HFFc6 (cell line): ENCODE measurements around the gene ROCK2. TPM values are rescaled to one million over a fixed set of nuclear protein-coding genes. Genes with fewer than 3 reads are reported as not detected.

Experiments used
- DNase-seq: peaks from one replicate; pipeline ENCODE4 v3.0.0-alpha.2; 2018
- H3K27ac Mint-ChIP-seq: 2 replicates; pipeline ENCODE4 v1.8.0; 2020; ENCODE audit warnings: mild to moderate bottlenecking, mixed read lengths
- H3K27me3 Mint-ChIP-seq: 2 replicates; pipeline ENCODE4 v1.8.0; 2021; ENCODE audit warnings: mild to moderate bottlenecking, moderate library complexity, mixed read lengths; ENCODE audit not compliant: insufficient read depth
- H3K36me3 Mint-ChIP-seq: 2 replicates; pipeline ENCODE4 v1.8.0; 2021; ENCODE audit warnings: low read depth, mixed read lengths
- H3K4me1 Mint-ChIP-seq: 2 replicates; pipeline ENCODE4 v1.8.0; 2020; ENCODE audit warnings: low read depth, mixed read lengths
- H3K4me3 Mint-ChIP-seq: 2 replicates; pipeline ENCODE4 v1.8.0; 2020; ENCODE audit warnings: mild to moderate bottlenecking, moderate library complexity, mixed read lengths
- H3K9me3 Mint-ChIP-seq: 2 replicates; pipeline ENCODE4 v1.8.0; 2020; ENCODE audit warnings: mild to moderate bottlenecking, mixed read lengths
- CTCF ChIP-seq: fragments of 200-600 bp; sonication (generic); IDR thresholded peaks from 2 replicates; pipeline ENCODE4 v1.5.0; 2021; ENCODE audit warnings: antibody characterized with exemption, mild to moderate bottlenecking
- total RNA-seq, 6 experiments: library from RNA; stranded (reverse); fragmentation: NEBNext Ultra II Directional; extraction: Animal tissue kit (Norgen Biotek cat#: 25700); gene quantifications; 2 replicates in 1 of 6; 3 replicates in 5 of 6; pipeline ENCODE4 v1.2.3, GENCODE V29; 2021

ROCK2 gene
- total RNA-seq, 6 experiments from 2014 or later: 41.6 to 54.3 (median 51.7) TPM

- TF ChIP-seq CTCF: no peak
- H3K4me3 Mint-ChIP-seq: no peak overlapping the region
- no peaks in the 10 kb centered on the region for H3K27me3 Mint-ChIP-seq
- H3K4me1 Mint-ChIP-seq: peaks cover 24% of the 10 kb centered on the region
- H3K9me3 Mint-ChIP-seq: peaks cover 6% of the 10 kb centered on the region
- no peak for DNase-seq
- no peak overlapping the region; the same call in 1 of the 2 replicates for H3K27ac Mint-ChIP-seq
- peaks cover 31% of the 10 kb centered on the region for H3K36me3 Mint-ChIP-seq
Measured at GRCh38 chr2:11288431-11288830, 56.0 kb downstream of the ROCK2 start.

- DNase-seq: peak; percentile 57
- H3K9me3 Mint-ChIP-seq: no peaks in the 10 kb centered on the region
- no peaks in the 10 kb centered on the region for H3K27me3 Mint-ChIP-seq
- peaks cover 35% of the 10 kb centered on the region for H3K36me3 Mint-ChIP-seq
- H3K4me3 Mint-ChIP-seq: no peak overlapping the region
- TF ChIP-seq CTCF: no peak
- peaks cover 16% of the 10 kb centered on the region for H3K4me1 Mint-ChIP-seq
- H3K27ac Mint-ChIP-seq: peak overlapping the region; percentile 79; the same call in 1 of the 2 replicates
Measured at GRCh38 chr2:11286749-11287148, 57.7 kb downstream of the ROCK2 start.

- Mint-ChIP-seq H3K27ac (peak overlapping the region; percentile 79), H3K9me3 (no peaks in the 10 kb centered on the region)
Measured at GRCh38 chr2:11286323-11286722, 58.1 kb downstream of the ROCK2 start.

GRCh38 chr2:11285499-11285898, 58.9 kb downstream of the ROCK2 start:
- Mint-ChIP-seq H3K27ac (peak overlapping the region; percentile 79), H3K4me3 (no peak overlapping the region), H3K27me3 (no peaks in the 10 kb centered on the region; the same call in 1 of the 2 replicates), H3K9me3 (no peaks in the 10 kb centered on the region), H3K36me3 (peaks cover 45% of the 10 kb centered on the region), H3K4me1 (peaks cover 16% of the 10 kb centered on the region)
- TF ChIP-seq CTCF: no peak
- DNase-seq: no peak

More at GRCh38 chr2:11286323-11286722, 58.1 kb downstream of the ROCK2 start:
- no peak for TF ChIP-seq CTCF
- Mint-ChIP-seq H3K4me1 (peaks cover 16% of the 10 kb centered on the region), H3K36me3 (peaks cover 39% of the 10 kb centered on the region), H3K27me3 (no peaks in the 10 kb centered on the region), H3K4me3 (no peak overlapping the region)
- DNase-seq: no peak

GRCh38 chr2:11281186-11281585, 63.2 kb downstream of the ROCK2 start:
- no peak for DNase-seq
- H3K27ac Mint-ChIP-seq: no peak overlapping the region
- H3K4me3 Mint-ChIP-seq: no peak overlapping the region
- no peak for TF ChIP-seq CTCF
- H3K9me3 Mint-ChIP-seq: no peaks in the 10 kb centered on the region
- peaks cover under 1% of the 10 kb centered on the region for H3K4me1 Mint-ChIP-seq
- H3K36me3 Mint-ChIP-seq: peaks cover 58% of the 10 kb centered on the region
- H3K27me3 Mint-ChIP-seq: no peaks in the 10 kb centered on the region; the same call in 1 of the 2 replicates

GRCh38 chr2:11280713-11281112, 63.7 kb downstream of the ROCK2 start:
- no peaks in the 10 kb centered on the region; the same call in 1 of the 2 replicates for H3K4me1 Mint-ChIP-seq
- H3K4me3 Mint-ChIP-seq: no peak overlapping the region
- no peak for TF ChIP-seq CTCF
- H3K27me3 Mint-ChIP-seq: no peaks in the 10 kb centered on the region; the same call in 1 of the 2 replicates
- no peaks in the 10 kb centered on the region for H3K9me3 Mint-ChIP-seq
- no peak for DNase-seq
- peaks cover 55% of the 10 kb centered on the region for H3K36me3 Mint-ChIP-seq
- no peak overlapping the region for H3K27ac Mint-ChIP-seq
